H9 (cell line): Measurements from ENCODE around the gene HEPN1. TPM values are rescaled to one million over a fixed set of nuclear protein-coding genes. Genes with fewer than 3 reads are reported as not detected.

Source experiments
- DNase-seq: peaks from one replicate; pipeline ENCODE4 v3.0.0-alpha.2; 2017
- H2AFZ ChIP-seq: one replicate; pipeline ENCODE4 v1.6.1; 2013; ENCODE audit warnings: mild to moderate bottlenecking, low read length, control low read depth, moderate library complexity
- H2AK5ac ChIP-seq: 2 replicates; pipeline ENCODE4 v1.6.1; 2013; ENCODE audit warnings: low read length, control low read depth, mixed read lengths; ENCODE audit not compliant: insufficient read length
- H2BK120ac ChIP-seq: one replicate; pipeline ENCODE4 v1.6.1; 2013; ENCODE audit warnings: low read depth, mild to moderate bottlenecking, low read length, control low read depth, inconsistent platforms; ENCODE audit not compliant: poor library complexity, severe bottlenecking
- H2BK12ac ChIP-seq: 2 replicates; pipeline ENCODE4 v1.6.1; 2013; ENCODE audit warnings: low read length, control low read depth, mixed read lengths, low read depth; ENCODE audit not compliant: insufficient read length
- H2BK15ac ChIP-seq: 2 replicates; pipeline ENCODE4 v1.6.1; 2013; ENCODE audit warnings: low read depth, low read length, control low read depth
- H2BK20ac ChIP-seq: one replicate; pipeline ENCODE4 v1.6.1; 2013; ENCODE audit warnings: low read depth, mild to moderate bottlenecking, low read length, control low read depth, inconsistent platforms; ENCODE audit not compliant: poor library complexity, severe bottlenecking
- H2BK5ac ChIP-seq: 2 replicates; pipeline ENCODE4 v1.6.1; 2013; ENCODE audit warnings: low read length, control low read depth, mixed read lengths; ENCODE audit not compliant: insufficient read length
- H3K14ac ChIP-seq: 2 replicates; pipeline ENCODE4 v1.6.1; 2013; ENCODE audit warnings: low read length, control low read depth; ENCODE audit not compliant: insufficient read depth
- H3K18ac ChIP-seq: 2 replicates; pipeline ENCODE4 v1.6.1; 2013; ENCODE audit warnings: low read depth, mild to moderate bottlenecking, mixed read lengths, low read length, control low read depth; ENCODE audit not compliant: insufficient read length
- H3K23ac ChIP-seq: 2 replicates; pipeline ENCODE4 v1.6.1; 2013; ENCODE audit warnings: low read length, control low read depth, mixed read lengths, low read depth; ENCODE audit not compliant: insufficient read length
- H3K23me2 ChIP-seq: 2 replicates; pipeline ENCODE4 v1.6.1; 2013; ENCODE audit warnings: low read depth, mild to moderate bottlenecking, mixed read lengths, low read length, control low read depth; ENCODE audit not compliant: insufficient read length, poor library complexity, severe bottlenecking
- H3K27ac ChIP-seq: 2 replicates; pipeline ENCODE4 v1.5.1; 2013; ENCODE audit warnings: low read length, control low read depth, mixed read lengths, low read depth; ENCODE audit not compliant: insufficient read length
- H3K27me3 ChIP-seq: 2 replicates; pipeline ENCODE4 v1.6.1; 2013; ENCODE audit warnings: low read length, control low read depth, inconsistent platforms; ENCODE audit not compliant: insufficient read depth
- H3K4ac ChIP-seq: 2 replicates; pipeline ENCODE4 v1.6.1; 2013; ENCODE audit warnings: low read depth, mild to moderate bottlenecking, control low read depth, inconsistent platforms, low read length, moderate library complexity
- H3K4me1 ChIP-seq: 2 replicates; pipeline ENCODE4 v1.6.1; 2013; ENCODE audit warnings: low read length, control low read depth, inconsistent platforms; ENCODE audit not compliant: insufficient read depth
- H3K4me2 ChIP-seq: 2 replicates; pipeline ENCODE4 v1.6.1; 2013; ENCODE audit warnings: low read length, control low read depth, mixed read lengths; ENCODE audit not compliant: insufficient read length, insufficient read depth
- H3K56ac ChIP-seq: 2 replicates; pipeline ENCODE4 v1.6.1; 2013; ENCODE audit warnings: low read depth, mild to moderate bottlenecking, mixed read lengths, low read length, control low read depth; ENCODE audit not compliant: insufficient read length
- H3K79me1 ChIP-seq: 2 replicates; pipeline ENCODE4 v1.6.1; 2013; ENCODE audit warnings: low read depth, mild to moderate bottlenecking, moderate library complexity, low read length, control low read depth, inconsistent platforms; ENCODE audit not compliant: insufficient read depth, poor library complexity, severe bottlenecking
- H3K79me2 ChIP-seq: 2 replicates; pipeline ENCODE4 v1.6.1; 2013; ENCODE audit warnings: low read length, control low read depth, inconsistent platforms; ENCODE audit not compliant: insufficient read depth
- H3K9ac ChIP-seq: 2 replicates; pipeline ENCODE4 v1.6.1; 2013; ENCODE audit warnings: low read length, control low read depth, mixed read lengths; ENCODE audit not compliant: insufficient read length; ENCODE audit errors: extremely low read depth
- H3K9me3 ChIP-seq: one replicate; pipeline ENCODE4 v1.6.1; 2013; ENCODE audit warnings: low read depth, low read length, inconsistent platforms; ENCODE audit not compliant: control insufficient read depth
- H3T11ph ChIP-seq: one replicate; pipeline ENCODE4 v1.6.1; 2013; ENCODE audit warnings: mild to moderate bottlenecking, low read length, control low read depth, inconsistent platforms
- H4K20me1 ChIP-seq: one replicate; pipeline ENCODE4 v1.6.1; 2013; ENCODE audit not compliant: control insufficient read depth, insufficient read length, insufficient read depth
- H4K5ac ChIP-seq: 2 replicates; pipeline ENCODE4 v1.6.1; 2013; ENCODE audit warnings: low read depth, mild to moderate bottlenecking, mixed read lengths, low read length, control low read depth; ENCODE audit not compliant: insufficient read length
- H4K8ac ChIP-seq: replicated peaks from 2 replicates; pipeline ENCODE4 v1.6.1; 2013; ENCODE audit warnings: low read length, control low read depth, mixed read lengths, low read depth; ENCODE audit not compliant: insufficient read length
- H4K91ac ChIP-seq: 2 replicates; pipeline ENCODE4 v1.6.1; 2013; ENCODE audit warnings: low read depth, mild to moderate bottlenecking, moderate library complexity, mixed read lengths, low read length, control low read depth; ENCODE audit not compliant: insufficient read length
- H3K27ac Mint-ChIP-seq, 3 experiments: 2 replicates in 2 of 3; 3 replicates in 1 of 3; pipeline ENCODE4 v1.8.0; 2020 to 2021; ENCODE audit warnings: mixed read lengths in 3 of 3, mild to moderate bottlenecking in 1 of 3, moderate library complexity in 1 of 3
- H3K27me3 Mint-ChIP-seq: 2 replicates; pipeline ENCODE4 v1.8.0; 2021; ENCODE audit warnings: low read depth, mild to moderate bottlenecking, moderate library complexity, mixed read lengths
- H3K36me3 Mint-ChIP-seq, 3 experiments: 2 replicates in 2 of 3; 3 replicates in 1 of 3; pipeline ENCODE4 v1.8.0; 2020 to 2021; ENCODE audit warnings: low read depth in 3 of 3, mixed read lengths in 3 of 3; ENCODE audit not compliant: insufficient read depth in 1 of 3
- H3K4me1 Mint-ChIP-seq, 2 experiments: 2 replicates each; pipeline ENCODE4 v1.8.0; 2020; ENCODE audit warnings: mixed read lengths in 2 of 2
- H3K4me3 Mint-ChIP-seq, 2 experiments: 2 replicates in 1 of 2; 3 replicates in 1 of 2; pipeline ENCODE4 v1.8.0; 2020 to 2021; ENCODE audit warnings: mild to moderate bottlenecking in 2 of 2, mixed read lengths in 2 of 2, moderate library complexity in 1 of 2
- H3K9me3 Mint-ChIP-seq, 2 experiments: 2 replicates in 1 of 2; 3 replicates in 1 of 2; pipeline ENCODE4 v1.8.0; 2020; ENCODE audit warnings: mild to moderate bottlenecking in 2 of 2, mixed read lengths in 2 of 2, moderate library complexity in 1 of 2
- WGBS: extraction: QIAGEN DNeasy Blood & Tissue Kit; methylation state at CpG from one replicate; pipeline ENCODE4 v1.1.7; 2013; ENCODE audit warnings: missing lambda C conversion rate, low lambda C conversion rate, mixed read lengths; ENCODE audit not compliant: insufficient read length; ENCODE audit errors: extremely low coverage; 5-methylcytosine and 5-hydroxymethylcytosine counted together
- total RNA-seq: library from RNA; stranded (reverse); gene quantifications from 2 replicates; pipeline ENCODE4 v1.2.1, GENCODE V29; 2021
- TF ChIP-seq, protein P1 (sequence below): fragments of 200-600 bp; sonication (generic); conservative IDR thresholded peaks from 3 replicates; pipeline ENCODE4 v1.8.0; 2021; ENCODE audit warnings: antibody characterized with exemption, mild to moderate bottlenecking

HEPN1 gene
- total RNA-seq, 1 experiment from 2014 or later = not detected

DNA sequence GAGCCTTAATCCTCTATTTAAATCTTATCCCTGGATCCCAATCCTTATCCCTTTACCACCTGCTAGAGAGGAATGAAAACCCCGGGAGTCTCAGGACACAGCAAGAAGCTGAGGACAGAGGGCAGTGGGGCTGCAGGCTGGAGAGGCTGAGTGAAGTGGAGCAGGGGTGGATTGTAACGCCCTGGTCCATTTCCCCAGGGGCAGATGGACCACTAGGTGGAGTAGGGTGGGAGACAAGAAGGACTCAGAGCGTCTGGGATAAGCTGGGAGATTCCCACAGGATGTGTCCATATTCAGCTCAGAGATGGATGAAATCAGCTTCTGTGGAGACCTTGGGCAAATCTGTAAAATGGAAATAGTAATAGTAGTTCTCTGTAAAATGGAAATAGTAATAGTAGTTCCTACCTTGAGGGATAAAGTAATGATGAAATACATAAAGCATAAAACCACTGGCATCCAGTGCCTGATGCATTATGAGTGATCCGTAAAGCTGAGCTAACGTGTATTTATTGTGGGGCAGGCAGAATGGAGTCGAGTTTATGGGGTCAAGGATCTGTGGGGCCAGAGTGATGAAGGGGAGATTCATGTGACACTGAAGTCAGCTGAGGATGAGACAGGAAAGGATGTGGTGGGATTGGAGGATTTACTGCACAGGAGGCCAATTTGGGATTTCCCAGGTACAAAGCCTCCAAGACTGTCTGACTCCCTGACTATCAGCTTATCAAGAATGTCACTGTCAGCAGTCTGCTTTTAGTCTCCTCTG lies 19.5 kb upstream of the HEPN1 start:
- Histone ChIP-seq H4K20me1 (no peaks in the 10 kb centered on the region), H4K8ac (no peak overlapping the region), H3K4me2 (no peak overlapping the region), H2BK20ac (no peak overlapping the region), H3K4ac (no peak overlapping the region), H4K91ac (no peak overlapping the region), H2BK12ac (no peak overlapping the region), H2AFZ (no peak overlapping the region), H3K4me1 (peaks cover 4% of the 10 kb centered on the region; the same call in 1 of the 2 replicates), H3K18ac (no peak overlapping the region), H3K27me3 (no peaks in the 10 kb centered on the region; the same call in 1 of the 2 replicates), H3K23ac (no peak overlapping the region), H3T11ph (no peak overlapping the region), H3K27ac (no peak overlapping the region), H2AK5ac (no peak overlapping the region), H3K23me2 (no peaks in the 10 kb centered on the region), H2BK120ac (no peak overlapping the region), H3K56ac (no peak overlapping the region), H3K9ac (no peak overlapping the region), H3K14ac (no peak overlapping the region), H3K79me1 (no peaks in the 10 kb centered on the region), H4K5ac (no peak overlapping the region), H2BK5ac (no peak overlapping the region), H3K79me2 (no peaks in the 10 kb centered on the region), H3K9me3 (no peaks in the 10 kb centered on the region), H2BK15ac (no peak overlapping the region)
- TF ChIP-seq, protein P1, sequence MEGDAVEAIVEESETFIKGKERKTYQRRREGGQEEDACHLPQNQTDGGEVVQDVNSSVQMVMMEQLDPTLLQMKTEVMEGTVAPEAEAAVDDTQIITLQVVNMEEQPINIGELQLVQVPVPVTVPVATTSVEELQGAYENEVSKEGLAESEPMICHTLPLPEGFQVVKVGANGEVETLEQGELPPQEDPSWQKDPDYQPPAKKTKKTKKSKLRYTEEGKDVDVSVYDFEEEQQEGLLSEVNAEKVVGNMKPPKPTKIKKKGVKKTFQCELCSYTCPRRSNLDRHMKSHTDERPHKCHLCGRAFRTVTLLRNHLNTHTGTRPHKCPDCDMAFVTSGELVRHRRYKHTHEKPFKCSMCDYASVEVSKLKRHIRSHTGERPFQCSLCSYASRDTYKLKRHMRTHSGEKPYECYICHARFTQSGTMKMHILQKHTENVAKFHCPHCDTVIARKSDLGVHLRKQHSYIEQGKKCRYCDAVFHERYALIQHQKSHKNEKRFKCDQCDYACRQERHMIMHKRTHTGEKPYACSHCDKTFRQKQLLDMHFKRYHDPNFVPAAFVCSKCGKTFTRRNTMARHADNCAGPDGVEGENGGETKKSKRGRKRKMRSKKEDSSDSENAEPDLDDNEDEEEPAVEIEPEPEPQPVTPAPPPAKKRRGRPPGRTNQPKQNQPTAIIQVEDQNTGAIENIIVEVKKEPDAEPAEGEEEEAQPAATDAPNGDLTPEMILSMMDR = peak; percentile 47
- Mint-ChIP-seq H3K4me3 (no peak overlapping the region), H3K4me1 (peaks cover 16 to 17% of the 10 kb centered on the region in 2 experiments), H3K27me3 (peaks cover 13% of the 10 kb centered on the region), H3K27ac (no peak overlapping the region; a peak in 1 of 7 replicates), H3K9me3 (no peaks in the 10 kb centered on the region), H3K36me3 (no peaks in the 10 kb centered on the region)
- no CpG with 5 or more reads among the region's 6 CpGs for WGBS
- peak; percentile 48 for DNase-seq
